Ecto neural progenitor cell (in vitro differentiated cells): ENCODE results near the gene NNT.
"Not testable (repeated sequence)": the region's sequence is repeated elsewhere in the genome, so short reads cannot be mapped to it uniquely, and the experiment has no call there.

Experiments
- DNase-seq: peaks from one replicate; pipeline ENCODE4 v3.0.0-alpha.2; 2018; ENCODE audit warnings: low spot score

The NNT gene

GRCh38 chr5:43602461-43603343, at the start of gene NNT:
Gene NNT (plus strand): TSS chr5:43603180. CDS start chr5:43609196, 6,016 bp downstream.
- peak; percentile 88 for DNase-seq

GRCh38 chr5:43553381-43553780, 49.6 kb upstream of the NNT start:
- DNase-seq, result no peak

- DNase-seq, result no peak
Observed at GRCh38 chr5:43554497-43554896, 48.5 kb upstream of the NNT start.

- peak; percentile 74 for DNase-seq
Observed at GRCh38 chr5:43555895-43556606, 46.9 kb upstream of the NNT start.

- DNase-seq, result not testable (repeated sequence)
Observed at GRCh38 chr5:43556607-43556856, 46.4 kb upstream of the NNT start.

- peak; percentile 89 for DNase-seq
Observed at GRCh38 chr5:43556857-43557542, 46.0 kb upstream of the NNT start, which contains the start of gene PAIP1. Gene PAIP1 (minus strand): TSS chr5:43557077. CDS start chr5:43556846, 231 bp downstream.

- DNase-seq, result no peak
Observed at GRCh38 chr5:43560128-43560527, 42.9 kb upstream of the NNT start.

- no peak for DNase-seq
Observed at GRCh38 chr5:43561356-43561755, 41.6 kb upstream of the NNT start.

GRCh38 chr5:43563321-43563720, 39.7 kb upstream of the NNT start:
- no peak for DNase-seq

GRCh38 chr5:43564289-43564850, 38.6 kb upstream of the NNT start:
- no peak for DNase-seq

- DNase-seq, result no peak
Observed at GRCh38 chr5:43565043-43565442, 37.9 kb upstream of the NNT start.

GRCh38 chr5:43567967-43568366, 35.0 kb upstream of the NNT start:
- no peak for DNase-seq

- DNase-seq, result no peak
Observed at GRCh38 chr5:43569236-43569746, 33.7 kb upstream of the NNT start.

- no peak for DNase-seq
Observed at GRCh38 chr5:43570450-43571158, 32.4 kb upstream of the NNT start.

- DNase-seq, result no peak
Observed at GRCh38 chr5:43571237-43571636, 31.7 kb upstream of the NNT start.

- no peak for DNase-seq
Observed at GRCh38 chr5:43572357-43572756, 30.6 kb upstream of the NNT start.

GRCh38 chr5:43573058-43573457, 29.9 kb upstream of the NNT start:
- no peak for DNase-seq

GRCh38 chr5:43580402-43581210, 22.4 kb upstream of the NNT start:
- not testable (repeated sequence) for DNase-seq

GRCh38 chr5:43581398-43581797, 21.6 kb upstream of the NNT start:
- no peak for DNase-seq

GRCh38 chr5:43582082-43583005, 20.6 kb upstream of the NNT start:
- no peak for DNase-seq
